Ascending aorta (tissue), 2 donors: ENCODE measurements around the gene FAF1. TPM values are rescaled to one million over a fixed set of nuclear protein-coding genes. Genes with fewer than 3 reads are reported as not detected.

Experiments used
- DNase-seq, 2 donors: peaks; one replicate each; pipeline ENCODE4 v3.0.0-alpha.2; 2019; ENCODE audit warnings: low spot score in 2 of 2
- H3K27ac ChIP-seq, 2 donors: fragments of 200-600 bp; sonication (generic); one replicate each; pipeline ENCODE4 v1.5.1; 2016 to 2017; ENCODE audit warnings: mild to moderate bottlenecking in 1 of 2
- H3K27me3 ChIP-seq: fragments of 200-600 bp; sonication (generic); one replicate; pipeline ENCODE4 v1.5.1; 2017
- H3K36me3 ChIP-seq, 2 donors: fragments of 200-600 bp; sonication (generic); one replicate each; pipeline ENCODE4 v1.5.1; 2016
- H3K4me1 ChIP-seq, 2 donors: fragments of 200-600 bp; sonication (generic); one replicate each; pipeline ENCODE4 v1.5.1; 2016 to 2017; ENCODE audit warnings: mild to moderate bottlenecking in 1 of 2
- H3K4me3 ChIP-seq, 2 donors: fragments of 200-600 bp; sonication (generic); one replicate each; pipeline ENCODE4 v1.5.1; 2016 to 2017; ENCODE audit warnings: mild to moderate bottlenecking in 1 of 2
- H3K9me3 ChIP-seq, 2 donors: fragments of 200-600 bp; sonication (generic); one replicate each; pipeline ENCODE4 v1.5.1; 2016
- CTCF ChIP-seq, 3 experiments: fragments of 200-600 bp in 2 of 3; fragments of 450-650 bp in 1 of 3; sonication (generic) in 2 of 3; IDR thresholded peaks; one replicate each; pipeline ENCODE4 v1.5.1; 2016 to 2019; ENCODE audit warnings: antibody characterized with exemption in 3 of 3, mild to moderate bottlenecking in 1 of 3, moderate library complexity in 1 of 3
- intact Hi-C: fragments of 100-400 bp; cut with DNase I; formaldehyde crosslinking; loops from one replicate; pipeline ENCODE4 v1.15.1; 2023
- total RNA-seq: library from RNA; depleted of rRNA; stranded (reverse); fragments of >200 nt; gene quantifications from one replicate; pipeline ENCODE4 v1.1.0, GENCODE V29; 2016

Gene FAF1
- total RNA-seq, 1 donor from 2014 or later: 16.4 TPM

- DNase-seq: no peak
- Histone ChIP-seq H3K9me3 (peaks cover 0 to 25% of the 10 kb centered on the region in 2 donors), H3K4me1 (no peaks in the 10 kb centered on the region), H3K36me3 (no peaks in the 10 kb centered on the region), H3K27ac (no peak overlapping the region), H3K4me3 (no peak overlapping the region), H3K27me3 (no peaks in the 10 kb centered on the region)
- no peak for TF ChIP-seq CTCF (IDR thresholded peaks at IDR 0.05)
- intact Hi-C loops: no loop called here
Observed at GRCh38 chr1:50859657-50860056, 100.4 kb downstream of the FAF1 start.

GRCh38 chr1:50858761-50859160 lies 101.3 kb downstream of the FAF1 start:
- no peaks in the 10 kb centered on the region for H3K4me1 ChIP-seq
- no peak overlapping the region for H3K27ac ChIP-seq
- no peak for DNase-seq
- no peaks in the 10 kb centered on the region for H3K36me3 ChIP-seq
- peaks cover 0 to 25% of the 10 kb centered on the region in 2 donors for H3K9me3 ChIP-seq
- TF ChIP-seq CTCF (IDR thresholded peaks at IDR 0.05): no peak
- intact Hi-C loops: no loop called here
- no peak overlapping the region for H3K4me3 ChIP-seq
- H3K27me3 ChIP-seq: no peaks in the 10 kb centered on the region

- Histone ChIP-seq H3K4me3 (no peak overlapping the region), H3K36me3 (no peaks in the 10 kb centered on the region), H3K27ac (no peak overlapping the region), H3K4me1 (no peaks in the 10 kb centered on the region), H3K9me3 (peaks cover 0 to 21% of the 10 kb centered on the region in 2 donors), H3K27me3 (no peaks in the 10 kb centered on the region)
- no peak for DNase-seq
- TF ChIP-seq CTCF (IDR thresholded peaks at IDR 0.05): no peak
- intact Hi-C loops: no loop called here
Observed at GRCh38 chr1:50857702-50858101, 102.4 kb downstream of the FAF1 start.

GRCh38 chr1:50853325-50853724 lies 106.7 kb downstream of the FAF1 start:
- no peak for TF ChIP-seq CTCF (IDR thresholded peaks at IDR 0.05)
- Histone ChIP-seq H3K36me3 (no peaks in the 10 kb centered on the region), H3K27me3 (no peaks in the 10 kb centered on the region), H3K9me3 (peaks cover 0 to 2% of the 10 kb centered on the region in 2 donors), H3K4me1 (no peaks in the 10 kb centered on the region), H3K27ac (no peak overlapping the region), H3K4me3 (no peak overlapping the region)
- DNase-seq: no peak
- intact Hi-C loops: no loop called here

GRCh38 chr1:50852889-50853288 lies 107.2 kb downstream of the FAF1 start:
- Histone ChIP-seq H3K27me3 (no peaks in the 10 kb centered on the region), H3K4me3 (no peak overlapping the region), H3K36me3 (no peaks in the 10 kb centered on the region), H3K4me1 (no peaks in the 10 kb centered on the region), H3K9me3 (peaks cover 0 to 6% of the 10 kb centered on the region in 2 donors), H3K27ac (no peak overlapping the region)
- no peak for DNase-seq
- TF ChIP-seq CTCF (IDR thresholded peaks at IDR 0.05): no peak
- intact Hi-C loops: no loop called here

GRCh38 chr1:50851466-50851865 lies 108.6 kb downstream of the FAF1 start:
- H3K4me3 ChIP-seq: no peak overlapping the region
- H3K36me3 ChIP-seq: no peaks in the 10 kb centered on the region
- no peaks in the 10 kb centered on the region for H3K4me1 ChIP-seq
- intact Hi-C loops: no loop called here
- no peak for DNase-seq
- TF ChIP-seq CTCF (IDR thresholded peaks at IDR 0.05): no peak
- no peaks in the 10 kb centered on the region for H3K27me3 ChIP-seq
- H3K9me3 ChIP-seq: peaks cover 0 to 12% of the 10 kb centered on the region in 2 donors
- no peak overlapping the region for H3K27ac ChIP-seq
